Parathyroid adenoma (tissue), 2 donors: ENCODE measurements around the gene CLIC4.
"Not testable (repeated sequence)": the region's sequence is repeated elsewhere in the genome, so short reads cannot be mapped to it uniquely, and the experiment has no call there.

ENCODE experiments used
- H2AFZ ChIP-seq: fragments of 300-600 bp; sonication (generic); one replicate; pipeline ENCODE4 v1.7.0; 2017; ENCODE audit warnings: antibody characterized with exemption, mild to moderate bottlenecking
- H3K27ac ChIP-seq: fragments of 300-600 bp; sonication (generic); one replicate; pipeline ENCODE4 v1.7.0; 2017
- H3K27me3 ChIP-seq: fragments of 300-600 bp; sonication (generic); one replicate; pipeline ENCODE4 v1.7.0; 2017; ENCODE audit warnings: low read length; ENCODE audit not compliant: control insufficient read depth, insufficient read depth
- H3K36me3 ChIP-seq: fragments of 300-600 bp; sonication (generic); one replicate; pipeline ENCODE4 v1.7.0; 2017; ENCODE audit warnings: low read length; ENCODE audit not compliant: control insufficient read depth, insufficient read depth
- H3K4me1 ChIP-seq: fragments of 300-600 bp; sonication (generic); one replicate; pipeline ENCODE4 v1.7.0; 2017; ENCODE audit warnings: control low read depth
- H3K4me2 ChIP-seq: fragments of 300-600 bp; sonication (generic); one replicate; pipeline ENCODE4 v1.7.0; 2017; ENCODE audit warnings: low read length
- H3K4me3 ChIP-seq: fragments of 300-600 bp; sonication (generic); one replicate; pipeline ENCODE4 v1.7.0; 2017; ENCODE audit warnings: low read depth, low read length
- H3K79me2 ChIP-seq: fragments of 300-600 bp; sonication (generic); one replicate; pipeline ENCODE4 v1.7.0; 2017; ENCODE audit warnings: control low read depth
- H3K9ac ChIP-seq: fragments of 300-600 bp; sonication (generic); one replicate; pipeline ENCODE4 v1.7.0; 2017; ENCODE audit warnings: mild to moderate bottlenecking
- H3K9me3 ChIP-seq: fragments of 300-600 bp; sonication (generic); one replicate; pipeline ENCODE4 v1.7.0; 2017; ENCODE audit warnings: low read length; ENCODE audit not compliant: control insufficient read depth
- TF ChIP-seq, protein P1 (sequence below): fragments of 300-600 bp; sonication (generic); IDR thresholded peaks from one replicate; pipeline ENCODE4 v1.7.0; 2017; ENCODE audit warnings: antibody characterized with exemption, mild to moderate bottlenecking
- donor health status: primary hyperparathyroidism.

The CLIC4 gene

DNA sequence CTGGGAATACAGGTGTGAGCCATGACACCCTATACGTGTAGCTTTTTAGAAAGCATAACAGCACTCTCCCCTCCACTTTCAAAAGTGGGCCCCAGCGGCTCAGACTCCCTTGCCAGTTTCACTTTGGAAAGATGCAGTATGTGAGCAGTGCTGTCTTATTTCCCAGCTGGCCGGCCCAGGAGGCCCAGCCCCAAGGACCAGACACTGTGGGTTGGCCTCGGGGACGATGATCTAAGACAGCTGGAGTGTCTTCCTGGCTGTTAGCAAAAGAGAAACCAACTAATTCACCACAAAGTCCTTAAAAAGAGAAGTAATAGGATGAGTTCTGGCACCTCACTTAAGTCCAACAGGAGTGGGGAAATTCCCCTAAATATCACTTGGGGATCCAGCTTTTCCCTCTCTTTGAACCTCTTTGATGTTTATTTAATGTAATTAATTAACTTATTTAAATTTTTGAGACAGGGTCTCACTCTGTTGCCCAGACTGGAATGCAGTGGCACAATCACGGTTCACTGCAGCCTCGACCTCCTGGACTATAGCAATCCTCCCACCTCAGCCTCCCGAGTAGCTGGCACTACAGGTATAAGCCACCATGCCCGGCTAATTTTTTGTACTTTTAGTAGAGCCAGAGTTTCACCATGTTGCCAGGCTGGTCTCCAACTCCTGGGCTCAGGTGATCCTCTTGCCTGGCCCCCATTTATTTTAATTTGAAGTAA is 17.6 kb upstream of the CLIC4 start:
- H3K9me3 ChIP-seq: no peaks in the 10 kb centered on the region
- no peaks in the 10 kb centered on the region for H3K36me3 ChIP-seq
- H3K4me2 ChIP-seq: no peak overlapping the region
- H3K27me3 ChIP-seq: no peaks in the 10 kb centered on the region
- no peak overlapping the region for H2AFZ ChIP-seq
- H3K4me1 ChIP-seq: no peaks in the 10 kb centered on the region
- no peaks in the 10 kb centered on the region for H3K79me2 ChIP-seq
- no peak overlapping the region for H3K27ac ChIP-seq
- no peak overlapping the region for H3K9ac ChIP-seq
- TF ChIP-seq, protein P1, sequence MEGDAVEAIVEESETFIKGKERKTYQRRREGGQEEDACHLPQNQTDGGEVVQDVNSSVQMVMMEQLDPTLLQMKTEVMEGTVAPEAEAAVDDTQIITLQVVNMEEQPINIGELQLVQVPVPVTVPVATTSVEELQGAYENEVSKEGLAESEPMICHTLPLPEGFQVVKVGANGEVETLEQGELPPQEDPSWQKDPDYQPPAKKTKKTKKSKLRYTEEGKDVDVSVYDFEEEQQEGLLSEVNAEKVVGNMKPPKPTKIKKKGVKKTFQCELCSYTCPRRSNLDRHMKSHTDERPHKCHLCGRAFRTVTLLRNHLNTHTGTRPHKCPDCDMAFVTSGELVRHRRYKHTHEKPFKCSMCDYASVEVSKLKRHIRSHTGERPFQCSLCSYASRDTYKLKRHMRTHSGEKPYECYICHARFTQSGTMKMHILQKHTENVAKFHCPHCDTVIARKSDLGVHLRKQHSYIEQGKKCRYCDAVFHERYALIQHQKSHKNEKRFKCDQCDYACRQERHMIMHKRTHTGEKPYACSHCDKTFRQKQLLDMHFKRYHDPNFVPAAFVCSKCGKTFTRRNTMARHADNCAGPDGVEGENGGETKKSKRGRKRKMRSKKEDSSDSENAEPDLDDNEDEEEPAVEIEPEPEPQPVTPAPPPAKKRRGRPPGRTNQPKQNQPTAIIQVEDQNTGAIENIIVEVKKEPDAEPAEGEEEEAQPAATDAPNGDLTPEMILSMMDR: no peak
- H3K4me3 ChIP-seq: no peak overlapping the region

DNA sequence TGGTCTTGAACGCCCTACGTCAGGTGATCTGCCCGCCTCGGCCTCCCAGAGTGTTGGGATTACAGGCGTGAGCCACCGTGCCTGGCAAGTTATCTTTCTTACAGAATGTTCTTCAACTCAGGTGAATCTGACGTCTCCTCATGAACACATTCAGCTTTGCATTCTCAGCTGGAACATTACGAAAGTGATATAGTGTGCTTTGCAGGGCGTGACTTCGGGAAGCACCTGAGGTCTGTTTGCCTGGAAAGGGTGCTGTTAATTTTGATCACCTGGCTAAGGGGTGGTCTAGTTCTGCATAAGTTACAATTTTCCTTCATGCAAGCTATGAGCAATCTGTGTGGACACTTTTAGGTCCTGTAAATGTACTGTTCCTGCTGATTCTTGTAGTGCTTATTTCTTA is 16.3 kb upstream of the CLIC4 start:
- Histone ChIP-seq H3K79me2 (no peaks in the 10 kb centered on the region), H2AFZ (no peak overlapping the region), H3K9me3 (no peaks in the 10 kb centered on the region), H3K9ac (no peak overlapping the region), H3K36me3 (no peaks in the 10 kb centered on the region), H3K4me2 (no peak overlapping the region), H3K27me3 (no peaks in the 10 kb centered on the region), H3K27ac (no peak overlapping the region), H3K4me3 (no peak overlapping the region), H3K4me1 (no peaks in the 10 kb centered on the region)
- TF ChIP-seq, protein P1: no peak

DNA sequence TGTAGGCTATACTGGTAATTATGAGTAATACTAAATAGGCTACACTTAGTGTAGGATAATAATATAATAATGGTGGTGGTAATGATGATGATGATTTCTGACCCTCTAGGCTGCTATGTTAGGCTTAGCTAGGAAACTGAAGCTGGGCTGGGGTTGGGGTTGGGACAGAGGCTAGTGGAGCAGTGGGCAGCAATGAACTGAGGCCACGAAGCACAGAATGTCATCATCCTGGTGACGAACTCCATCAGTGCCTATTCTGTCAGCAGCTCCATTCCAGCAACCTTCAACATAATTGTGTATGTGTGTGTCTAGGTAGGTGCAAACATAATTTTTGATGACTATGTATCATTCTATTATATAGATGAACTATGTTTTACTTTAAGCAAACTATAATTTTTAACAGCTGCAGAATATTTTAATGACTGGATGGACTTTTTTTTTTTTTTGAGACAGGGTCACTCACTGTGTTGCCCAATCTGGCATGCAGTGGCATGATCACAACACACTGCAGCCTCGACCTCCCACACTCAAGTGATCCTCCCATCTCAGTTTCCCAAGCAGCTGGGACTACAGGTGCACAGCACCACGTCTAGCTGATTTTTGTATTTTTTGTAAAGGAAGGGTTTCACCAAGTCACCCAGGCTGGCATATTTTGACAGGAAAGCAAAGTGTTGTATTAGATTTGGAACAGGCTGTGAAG is 12.9 kb upstream of the CLIC4 start:
- no peaks in the 10 kb centered on the region for H3K27me3 ChIP-seq
- no peak overlapping the region for H2AFZ ChIP-seq
- no peak overlapping the region for H3K27ac ChIP-seq
- no peaks in the 10 kb centered on the region for H3K9me3 ChIP-seq
- H3K79me2 ChIP-seq: no peaks in the 10 kb centered on the region
- TF ChIP-seq, protein P1: no peak
- no peak overlapping the region for H3K4me3 ChIP-seq
- H3K4me1 ChIP-seq: no peaks in the 10 kb centered on the region
- no peaks in the 10 kb centered on the region for H3K36me3 ChIP-seq
- no peak overlapping the region for H3K4me2 ChIP-seq
- no peak overlapping the region for H3K9ac ChIP-seq

DNA sequence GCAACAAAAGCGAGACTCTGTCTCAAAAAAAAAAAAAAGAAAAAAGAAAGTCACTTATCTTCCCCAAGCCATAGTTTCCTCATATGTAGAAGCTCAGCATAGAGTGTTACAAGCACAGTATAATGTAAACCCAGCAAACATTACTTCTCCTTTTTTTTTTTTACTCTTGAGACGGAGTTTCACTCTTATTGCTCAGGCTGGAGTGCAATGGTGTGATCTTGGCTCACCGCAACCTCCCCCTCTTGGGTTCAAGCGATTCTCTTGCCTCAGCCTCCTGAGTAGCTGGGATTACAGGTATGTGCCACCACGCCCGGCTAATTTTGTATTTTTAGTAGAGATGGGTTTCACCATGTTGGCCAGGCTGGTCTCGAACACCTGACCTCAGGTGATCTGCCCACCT is 11.9 kb upstream of the CLIC4 start:
- not testable (repeated sequence) for H3K27ac ChIP-seq, H3K4me1 ChIP-seq, H3K4me3 ChIP-seq

DNA sequence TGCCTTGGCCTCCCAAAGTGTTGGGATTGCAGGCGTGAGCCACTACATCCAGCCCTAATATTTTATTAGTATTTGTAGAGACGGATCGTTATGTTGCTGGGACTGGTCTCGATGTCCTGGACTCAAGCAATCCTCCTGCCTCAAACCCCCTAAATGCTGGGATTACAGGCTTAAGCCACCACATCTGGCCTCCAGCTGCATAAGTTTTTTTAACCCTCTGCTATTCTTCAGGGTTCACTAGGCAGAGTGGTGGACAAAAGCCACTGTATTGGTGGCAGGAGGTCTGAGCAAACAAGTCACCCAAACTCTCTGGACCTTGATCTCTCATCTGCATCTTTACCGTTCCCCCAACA is 10.1 kb upstream of the CLIC4 start:
- Histone ChIP-seq H3K9me3 (no peaks in the 10 kb centered on the region), H3K9ac (no peak overlapping the region), H2AFZ (no peak overlapping the region), H3K27me3 (no peaks in the 10 kb centered on the region), H3K4me2 (no peak overlapping the region), H3K4me3 (no peak overlapping the region), H3K4me1 (no peaks in the 10 kb centered on the region), H3K79me2 (no peaks in the 10 kb centered on the region), H3K27ac (peak overlapping the region; percentile 20), H3K36me3 (no peaks in the 10 kb centered on the region)
- TF ChIP-seq, protein P1: no peak

More for the DNA sequence above, 11.9 kb upstream of the CLIC4 start:
- H3K9me3 ChIP-seq, H3K79me2 ChIP-seq, H3K9ac ChIP-seq, H3K36me3 ChIP-seq, H2AFZ ChIP-seq, H3K4me2 ChIP-seq, H3K27me3 ChIP-seq: not testable (repeated sequence)
